Tibial artery (tissue), 4 donors: ENCODE measurements around the gene FOXQ1.
"Not testable (repeated sequence)": the region's sequence is repeated elsewhere in the genome, so short reads cannot be mapped to it uniquely, and the experiment has no call there.

ENCODE experiments used
- DNase-seq, 2 donors: peaks; one replicate each; pipeline ENCODE4 v3.0.0-alpha.2; 2019
- H3K27ac ChIP-seq, 2 donors: fragments of 200-600 bp; sonication (generic) in 1 of 2; 1 replicate in 1 of 2; 2 replicates in 1 of 2; pipeline ENCODE4 v1.5.1; 2018 to 2019; ENCODE audit warnings: mild to moderate bottlenecking in 1 of 2
- H3K27me3 ChIP-seq, 2 donors: fragments of 200-600 bp; sonication (generic) in 1 of 2; one replicate each; pipeline versions ENCODE4 v1.5.1 to v1.6.0; 2016 to 2019
- H3K36me3 ChIP-seq, 3 donors: fragments of 200-600 bp; sonication (generic) in 2 of 3; one replicate each; pipeline ENCODE4 v1.5.1; 2016 to 2019; ENCODE audit warnings: mild to moderate bottlenecking in 2 of 3
- H3K4me1 ChIP-seq, 4 donors: fragments of 200-600 bp; sonication (generic) in 2 of 4; 1 replicate in 3 of 4; 2 replicates in 1 of 4; pipeline ENCODE4 v1.5.1; 2016 to 2019
- H3K4me3 ChIP-seq, 2 donors: fragments of 200-600 bp; sonication (generic) in 1 of 2; 1 replicate in 1 of 2; 2 replicates in 1 of 2; pipeline ENCODE4 v1.5.1; 2018 to 2019; ENCODE audit warnings: mild to moderate bottlenecking in 2 of 2
- H3K9me3 ChIP-seq, 3 donors: fragments of 200-600 bp; sonication (generic) in 1 of 3; one replicate each; pipeline ENCODE4 v1.5.1; 2016 to 2019
- CTCF ChIP-seq, 2 experiments: fragments of 200-600 bp in 1 of 2; fragments of 450-650 bp in 1 of 2; IDR thresholded peaks; one replicate each; pipeline ENCODE4 v1.5.1; 2017 to 2019; ENCODE audit warnings: antibody characterized with exemption in 2 of 2, mild to moderate bottlenecking in 1 of 2, moderate library complexity in 1 of 2
- intact Hi-C: fragments of 100-400 bp; cut with DNase I; formaldehyde crosslinking; loops from one replicate; pipeline ENCODE4 v1.15.0; 2023; ENCODE audit warnings: low total_unique reads

The FOXQ1 gene

GRCh38 chr6:1351381-1352008, 39.6 kb downstream of the FOXQ1 start:
- peaks cover 0 to 21% of the 10 kb centered on the region in 2 donors for H3K27me3 ChIP-seq
- H3K27ac ChIP-seq, result no peak overlapping the region
- no peaks in the 10 kb centered on the region for H3K4me1 ChIP-seq
- DNase-seq, result no peak
- H3K9me3 ChIP-seq, result peaks cover 0 to 11% (median 5%) of the 10 kb centered on the region in 3 donors
- no peak overlapping the region for H3K4me3 ChIP-seq
- intact Hi-C loops, result no loop called here
- H3K36me3 ChIP-seq, result no peaks in the 10 kb centered on the region
- TF ChIP-seq CTCF (IDR thresholded peaks at IDR 0.05), result no peak

GRCh38 chr6:1355068-1355467, 43.2 kb downstream of the FOXQ1 start:
- H3K4me1 ChIP-seq, H3K27ac ChIP-seq, H3K4me3 ChIP-seq, DNase-seq, intact Hi-C loops, H3K36me3 ChIP-seq: not testable (repeated sequence)
- Histone ChIP-seq H3K9me3 (peaks cover 0 to 11% (median 5%) of the 10 kb centered on the region in 3 donors), H3K27me3 (peaks cover 0 to 12% of the 10 kb centered on the region in 2 donors)

GRCh38 chr6:1361717-1362116, 49.8 kb downstream of the FOXQ1 start:
- H3K4me3 ChIP-seq, result not testable (repeated sequence)
- H3K27me3 ChIP-seq, result peaks cover 0 to 19% of the 10 kb centered on the region in 2 donors

GRCh38 chr6:1362643-1363042, 50.7 kb downstream of the FOXQ1 start:
- intact Hi-C loops, result no loop called here
- no peak for DNase-seq
- Histone ChIP-seq H3K9me3 (no peaks in the 10 kb centered on the region), H3K27ac (no peak overlapping the region), H3K27me3 (peaks cover 0 to 19% of the 10 kb centered on the region in 2 donors), H3K4me1 (no peaks in the 10 kb centered on the region), H3K36me3 (no peaks in the 10 kb centered on the region), H3K4me3 (no peak overlapping the region)
- TF ChIP-seq CTCF (IDR thresholded peaks at IDR 0.05), result no peak

More at GRCh38 chr6:1361717-1362116, 49.8 kb downstream of the FOXQ1 start:
- H3K9me3 ChIP-seq, DNase-seq, H3K36me3 ChIP-seq, intact Hi-C loops, H3K27ac ChIP-seq, H3K4me1 ChIP-seq: not testable (repeated sequence)

GRCh38 chr6:1363298-1363697, 51.4 kb downstream of the FOXQ1 start:
- Histone ChIP-seq H3K4me3 (no peak overlapping the region), H3K27ac (no peak overlapping the region), H3K27me3 (peaks cover 0 to 19% of the 10 kb centered on the region in 2 donors), H3K4me1 (no peaks in the 10 kb centered on the region), H3K36me3 (no peaks in the 10 kb centered on the region), H3K9me3 (no peaks in the 10 kb centered on the region)
- DNase-seq, result no peak
- intact Hi-C loops, result no loop called here
- TF ChIP-seq CTCF (IDR thresholded peaks at IDR 0.05), result no peak

GRCh38 chr6:1363729-1364572, 52.1 kb downstream of the FOXQ1 start:
- peaks cover 0 to 19% of the 10 kb centered on the region in 2 donors for H3K27me3 ChIP-seq
- TF ChIP-seq CTCF (IDR thresholded peaks at IDR 0.05), result no peak
- intact Hi-C loops, result no loop called here
- H3K9me3 ChIP-seq, result peaks cover 0 to 4% (median 0%) of the 10 kb centered on the region in 3 donors
- H3K36me3 ChIP-seq, result no peaks in the 10 kb centered on the region
- H3K4me3 ChIP-seq, result no peak overlapping the region
- no peaks in the 10 kb centered on the region for H3K4me1 ChIP-seq
- no peak overlapping the region for H3K27ac ChIP-seq
- DNase-seq, result no peak
